NCI-H1048 (cell line): ENCODE results near the gene CDKN2D.
"Not testable (repeated sequence)": the region's sequence is repeated elsewhere in the genome, so short reads cannot be mapped to it uniquely, and the experiment has no call there.

Experiments
- DNase-seq: peaks from one replicate; lab custom pipeline; 2025; lab: John Stamatoyannopoulos, UW

Gene CDKN2D

GRCh38 chr19:10551698-10552301 lies 17.0 kb downstream of the CDKN2D start:
- DNase-seq = no peak

- not testable (repeated sequence) for DNase-seq
Measured at GRCh38 chr19:10551006-10551405, 17.8 kb downstream of the CDKN2D start.

GRCh38 chr19:10550336-10550735 lies 18.4 kb downstream of the CDKN2D start:
- DNase-seq = no peak

- no peak for DNase-seq
Measured at GRCh38 chr19:10549733-10550132, 19.0 kb downstream of the CDKN2D start.

GRCh38 chr19:10548746-10549276 lies 20.0 kb downstream of the CDKN2D start:
- DNase-seq = no peak

GRCh38 chr19:10546817-10547216 lies 22.0 kb downstream of the CDKN2D start:
- no peak for DNase-seq

GRCh38 chr19:10544753-10545251 lies 24.0 kb downstream of the CDKN2D start:
- no peak for DNase-seq

GRCh38 chr19:10544242-10544752 lies 24.5 kb downstream of the CDKN2D start:
- no peak for DNase-seq

- peak; percentile 55 for DNase-seq
Measured at GRCh38 chr19:10543420-10544241, 25.1 kb downstream of the CDKN2D start, which contains the start of gene ATG4D. Gene ATG4D, plus strand, starts transcription at chr19:10543904. Its CDS starts 187 bp downstream, at chr19:10544091.

GRCh38 chr19:10543059-10543419 lies 25.7 kb downstream of the CDKN2D start:
- no peak for DNase-seq

GRCh38 chr19:10539016-10539415 lies 29.8 kb downstream of the CDKN2D start:
- DNase-seq = not testable (repeated sequence)

GRCh38 chr19:10538204-10538983 lies 30.4 kb downstream of the CDKN2D start:
- no peak for DNase-seq

GRCh38 chr19:10537668-10538067 lies 31.1 kb downstream of the CDKN2D start:
- no peak for DNase-seq

- DNase-seq = no peak
Measured at GRCh38 chr19:10535613-10536012, 33.2 kb downstream of the CDKN2D start.

GRCh38 chr19:10533646-10534386 lies 35.0 kb downstream of the CDKN2D start:
- DNase-seq = no peak

- DNase-seq = no peak
Measured at GRCh38 chr19:10532457-10532856, 36.3 kb downstream of the CDKN2D start.

- not testable (repeated sequence) for DNase-seq
Measured at GRCh38 chr19:10526887-10527286, 41.9 kb downstream of the CDKN2D start.

- DNase-seq = no peak
Measured at GRCh38 chr19:10525636-10526035, 43.1 kb downstream of the CDKN2D start.

GRCh38 chr19:10523135-10523636 lies 45.6 kb downstream of the CDKN2D start:
- DNase-seq = no peak

GRCh38 chr19:10521461-10522171 lies 47.2 kb downstream of the CDKN2D start:
- no peak for DNase-seq
